Activated CD8-positive, alpha-beta T cell treated with anti-CD3 and anti-CD28 coated beads for 36 hours (primary cell): ENCODE results near the gene PIK3C2G. TPM values are rescaled to one million over a fixed set of nuclear protein-coding genes. Genes with fewer than 3 reads are reported as not detected.

Experiments used
- ATAC-seq: fragments of 200-7000 bp; cut with Tn5 transposase; one replicate; pipeline ENCODE4 v1.10.0; 2021; ENCODE audit warnings: mild to moderate bottlenecking, moderate library complexity
- CTCF ChIA-PET: fragments of 350-600 bp; sonication (Branson Sonifier 250); formaldehyde crosslinking; loops from one replicate; lab custom pipeline; 2021; ENCODE audit warnings: antibody characterized with exemption; lab: Charles Lee
- POLR2A ChIA-PET: fragments of 350-600 bp; sonication (Branson Sonifier 250); formaldehyde crosslinking; loops from one replicate; lab custom pipeline; 2021; ENCODE audit warnings: antibody characterized with exemption; lab: Charles Lee
- DNase-seq: peaks from one replicate; pipeline ENCODE4 v3.0.0-alpha.2; 2020
- H3K27ac Mint-ChIP-seq: one replicate; pipeline ENCODE4 v1.8.0; 2021; ENCODE audit warnings: mild to moderate bottlenecking, mixed read lengths
- H3K27me3 Mint-ChIP-seq: one replicate; pipeline ENCODE4 v1.8.0; 2021; ENCODE audit warnings: mixed read lengths
- H3K36me3 Mint-ChIP-seq: one replicate; pipeline ENCODE4 v1.8.0; 2021; ENCODE audit warnings: low read depth, mixed read lengths
- H3K4me1 Mint-ChIP-seq: one replicate; pipeline ENCODE4 v1.8.0; 2021; ENCODE audit warnings: low read depth, mixed read lengths
- H3K4me3 Mint-ChIP-seq: one replicate; pipeline ENCODE4 v1.8.0; 2021; ENCODE audit warnings: mild to moderate bottlenecking, moderate library complexity, mixed read lengths
- H3K9me3 Mint-ChIP-seq: one replicate; pipeline ENCODE4 v1.8.0; 2021; ENCODE audit warnings: mixed read lengths
- intact Hi-C: fragments of 100-400 bp; cut with micrococcal nuclease; formaldehyde crosslinking; loops from one replicate; pipeline ENCODE4 v1.10.0; 2022
- total RNA-seq, 2 experiments: library from RNA; stranded (reverse); gene quantifications; one replicate each; pipeline ENCODE4 v1.2.3, GENCODE V29; 2021
- TF ChIP-seq, protein P1 (sequence below): fragments of 200-600 bp; IDR thresholded peaks from one replicate; pipeline ENCODE4 v1.8.0; 2022; ENCODE audit warnings: antibody characterized with exemption, mild to moderate bottlenecking

Gene PIK3C2G
- total RNA-seq, 2 experiments from 2014 or later: not detected

DNA sequence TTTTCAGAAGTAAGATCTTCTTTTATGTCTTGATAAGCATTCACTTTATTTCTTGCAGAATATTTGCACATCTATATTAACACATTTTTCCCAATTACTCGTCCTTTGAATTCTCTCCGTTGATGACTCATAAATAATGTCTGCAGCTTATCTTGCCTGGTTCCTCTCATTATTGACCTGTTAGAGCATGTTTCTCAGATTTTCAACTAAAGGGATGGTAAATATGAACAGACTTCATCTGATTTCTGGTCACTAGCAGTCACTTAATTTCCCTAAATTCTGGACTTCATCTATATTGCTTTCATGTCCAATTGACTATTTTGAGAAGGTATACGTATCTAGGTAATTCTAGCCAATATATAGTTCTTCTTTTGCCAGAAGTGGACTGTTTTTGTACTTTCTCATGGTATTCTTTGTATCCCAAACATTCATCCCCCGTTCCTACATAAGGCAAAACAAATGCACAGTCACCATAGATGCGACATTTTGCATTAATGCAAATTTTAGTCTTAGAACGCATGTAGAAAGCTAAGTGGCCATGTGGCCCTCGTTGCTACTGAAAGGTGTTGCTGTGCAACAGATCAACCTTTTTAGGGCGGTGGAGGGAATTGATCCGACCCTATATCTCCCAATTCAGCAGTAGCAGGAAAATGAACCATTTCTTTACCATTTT lies 6.2 kb downstream of the PIK3C2G start:
- Mint-ChIP-seq H3K27me3 (no peaks in the 10 kb centered on the region), H3K4me1 (no peaks in the 10 kb centered on the region), H3K27ac (no peak overlapping the region), H3K4me3 (no peak overlapping the region), H3K36me3 (no peaks in the 10 kb centered on the region), H3K9me3 (no peaks in the 10 kb centered on the region)
- DNase-seq (no peak), ATAC-seq (no peak)
- ChIA-PET CTCF (no interaction called here), POLR2A (no interaction called here)
- TF ChIP-seq, protein P1, sequence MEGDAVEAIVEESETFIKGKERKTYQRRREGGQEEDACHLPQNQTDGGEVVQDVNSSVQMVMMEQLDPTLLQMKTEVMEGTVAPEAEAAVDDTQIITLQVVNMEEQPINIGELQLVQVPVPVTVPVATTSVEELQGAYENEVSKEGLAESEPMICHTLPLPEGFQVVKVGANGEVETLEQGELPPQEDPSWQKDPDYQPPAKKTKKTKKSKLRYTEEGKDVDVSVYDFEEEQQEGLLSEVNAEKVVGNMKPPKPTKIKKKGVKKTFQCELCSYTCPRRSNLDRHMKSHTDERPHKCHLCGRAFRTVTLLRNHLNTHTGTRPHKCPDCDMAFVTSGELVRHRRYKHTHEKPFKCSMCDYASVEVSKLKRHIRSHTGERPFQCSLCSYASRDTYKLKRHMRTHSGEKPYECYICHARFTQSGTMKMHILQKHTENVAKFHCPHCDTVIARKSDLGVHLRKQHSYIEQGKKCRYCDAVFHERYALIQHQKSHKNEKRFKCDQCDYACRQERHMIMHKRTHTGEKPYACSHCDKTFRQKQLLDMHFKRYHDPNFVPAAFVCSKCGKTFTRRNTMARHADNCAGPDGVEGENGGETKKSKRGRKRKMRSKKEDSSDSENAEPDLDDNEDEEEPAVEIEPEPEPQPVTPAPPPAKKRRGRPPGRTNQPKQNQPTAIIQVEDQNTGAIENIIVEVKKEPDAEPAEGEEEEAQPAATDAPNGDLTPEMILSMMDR: no peak
- intact Hi-C loops: no loop called here

DNA sequence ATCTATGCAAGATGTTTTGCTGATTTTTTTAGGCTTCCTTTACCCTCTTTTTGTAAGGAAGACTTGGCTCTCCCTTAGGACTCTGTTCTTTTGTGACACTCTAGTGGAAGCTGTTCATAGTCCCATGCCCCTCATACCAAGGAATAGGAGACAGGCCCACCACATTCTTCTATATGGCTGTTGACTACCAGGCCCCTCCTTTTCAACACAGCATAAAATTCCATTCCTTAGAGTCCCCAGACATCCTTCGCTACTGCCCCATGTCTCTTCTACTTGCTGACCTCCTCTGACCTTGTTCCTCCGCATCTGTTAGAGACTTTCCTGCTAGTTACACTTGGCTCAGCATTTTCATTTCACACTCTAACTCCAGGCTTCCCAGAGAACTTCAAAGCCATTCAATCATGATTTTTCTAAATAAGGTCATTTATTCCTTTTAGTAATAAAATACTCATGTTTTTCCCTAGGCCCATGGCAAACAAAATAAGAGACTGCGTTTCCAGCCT lies 9.7 kb downstream of the PIK3C2G start:
- ChIA-PET POLR2A (no interaction called here), CTCF (no interaction called here)
- H3K27me3 Mint-ChIP-seq: no peaks in the 10 kb centered on the region
- H3K27ac Mint-ChIP-seq: no peak overlapping the region
- TF ChIP-seq, protein P1: no peak
- DNase-seq (no peak), ATAC-seq (no peak)
- H3K36me3 Mint-ChIP-seq: no peaks in the 10 kb centered on the region
- no peak overlapping the region for H3K4me3 Mint-ChIP-seq
- intact Hi-C loops: no loop called here
- no peaks in the 10 kb centered on the region for H3K4me1 Mint-ChIP-seq
- peaks cover 4% of the 10 kb centered on the region for H3K9me3 Mint-ChIP-seq

DNA sequence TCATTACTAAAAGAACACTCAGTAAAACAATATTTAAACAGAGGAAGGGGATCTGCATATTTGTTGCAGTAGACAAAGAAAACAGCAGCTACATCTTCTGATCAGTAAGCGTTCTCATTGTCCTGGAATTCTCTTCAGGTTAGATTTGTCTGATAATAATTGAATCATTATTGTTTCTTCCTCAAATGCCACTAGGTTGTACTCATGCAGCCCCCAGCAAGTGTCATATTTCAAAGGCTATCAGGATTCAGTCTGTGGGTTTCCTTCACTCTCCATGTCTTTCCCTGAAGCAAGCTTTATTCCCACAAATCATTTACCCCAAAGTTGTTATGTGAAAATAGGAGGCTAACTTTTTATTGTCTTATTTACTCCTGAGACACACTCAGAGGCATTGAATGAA lies 14.7 kb downstream of the PIK3C2G start:
- Mint-ChIP-seq H3K4me3 (no peak overlapping the region), H3K4me1 (no peaks in the 10 kb centered on the region), H3K36me3 (no peaks in the 10 kb centered on the region), H3K27me3 (no peaks in the 10 kb centered on the region), H3K9me3 (peaks cover 4% of the 10 kb centered on the region), H3K27ac (no peak overlapping the region)
- intact Hi-C loops: no loop called here
- DNase-seq (no peak), ATAC-seq (no peak)
- POLR2A ChIA-PET: interaction anchor here (0.7 kb wide), 1 partner anchor 20 kb away, joined by 3 read pairs; no protein-coding TSS in a partner anchor
- CTCF ChIA-PET: no interaction called here
- TF ChIP-seq, protein P1: no peak

DNA sequence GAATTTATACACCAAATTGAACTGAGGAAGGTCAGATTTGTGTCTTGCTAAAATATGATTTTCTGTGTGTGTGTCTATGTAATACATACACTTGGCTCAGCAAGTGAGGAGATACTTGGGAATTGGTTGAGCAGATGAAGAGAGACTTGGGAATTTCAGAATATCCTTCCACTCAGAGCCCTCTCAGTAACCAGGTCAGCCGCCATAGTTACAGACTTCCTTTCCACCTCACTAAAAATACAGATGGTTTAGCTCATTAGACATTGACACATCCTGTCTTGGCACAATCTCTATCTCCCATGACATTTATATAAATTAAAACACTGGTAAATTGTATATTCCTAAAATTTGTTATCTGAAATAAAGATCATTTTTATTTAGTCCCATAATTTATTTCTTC lies 15.9 kb downstream of the PIK3C2G start:
- no peak for ATAC-seq
- TF ChIP-seq, protein P1: no peak
- no peak overlapping the region for H3K4me3 Mint-ChIP-seq
- POLR2A ChIA-PET: no interaction called here
- H3K27ac Mint-ChIP-seq: no peak overlapping the region
- intact Hi-C loops: no loop called here
- H3K9me3 Mint-ChIP-seq: peaks cover 7% of the 10 kb centered on the region
- H3K36me3 Mint-ChIP-seq: no peaks in the 10 kb centered on the region
- CTCF ChIA-PET: no interaction called here
- H3K4me1 Mint-ChIP-seq: no peaks in the 10 kb centered on the region
- DNase-seq: no peak
- no peaks in the 10 kb centered on the region for H3K27me3 Mint-ChIP-seq

DNA sequence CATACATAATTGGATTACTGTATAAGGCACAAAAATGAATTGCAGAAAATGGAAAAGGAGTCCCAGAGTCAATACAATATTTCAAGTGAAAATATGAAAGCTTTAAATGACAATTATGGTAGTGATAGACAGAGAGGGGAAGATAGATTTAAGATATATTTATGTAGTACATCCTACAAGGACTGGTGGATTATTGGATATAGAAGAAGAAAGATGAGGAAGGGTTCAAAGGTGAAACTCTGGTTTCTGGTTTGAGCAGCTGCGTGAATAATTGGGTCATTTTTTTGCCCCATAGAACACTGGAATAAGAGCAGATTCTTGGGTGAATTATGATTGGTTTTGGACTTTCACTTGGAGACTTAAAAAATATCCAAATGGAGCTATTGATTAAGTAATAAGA lies 19.4 kb downstream of the PIK3C2G start:
- Mint-ChIP-seq H3K9me3 (peaks cover 3% of the 10 kb centered on the region), H3K27ac (no peak overlapping the region), H3K4me3 (no peak overlapping the region), H3K36me3 (no peaks in the 10 kb centered on the region), H3K4me1 (no peaks in the 10 kb centered on the region), H3K27me3 (no peaks in the 10 kb centered on the region)
- ATAC-seq (no peak), DNase-seq (no peak)
- ChIA-PET CTCF (no interaction called here), POLR2A (no interaction called here)
- intact Hi-C loops: no loop called here
- TF ChIP-seq, protein P1: no peak
